Fibroblast of the aortic adventitia (primary cell): Measurements from ENCODE around the gene MKNK2. TPM values are rescaled to one million over a fixed set of nuclear protein-coding genes. Genes with fewer than 3 reads are reported as not detected.
"Not testable (repeated sequence)": the region's sequence is repeated elsewhere in the genome, so short reads cannot be mapped to it uniquely, and the experiment has no call there.

Experiments
- DNase-seq: peaks from one replicate; pipeline ENCODE4 v3.0.0-alpha.2; 2010; ENCODE audit warnings: low read depth
- H3K4me3 ChIP-seq: 2 replicates; pipeline ENCODE4 v1.5.1; 2011; ENCODE audit warnings: low read depth, mild to moderate bottlenecking, control low read depth, low read length, moderate library complexity
- CTCF ChIP-seq: IDR thresholded peaks from 2 replicates; pipeline ENCODE4 v1.5.1; 2011; ENCODE audit warnings: mild to moderate bottlenecking, low read length, control low read depth, inconsistent platforms; ENCODE audit not compliant: insufficient read depth
- total RNA-seq: library from RNA; depleted of rRNA; stranded (reverse); fragments of >200 nt; gene quantifications from 2 replicates; pipeline ENCODE4 v1.2.3, GENCODE V29; 2012; ENCODE audit warnings: low replicate concordance

The MKNK2 gene
- total RNA-seq, 1 donor = 84.3 TPM

GRCh38 chr19:2096480-2097202, 45.6 kb upstream of the MKNK2 start, which contains the start of gene IZUMO4:
Gene IZUMO4 (plus strand): TSS chr19:2096915. CDS start chr19:2096946, 31 bp downstream.
- TF ChIP-seq CTCF = peak; percentile 41
- peak within 1 kb of the TSS; percentile 78 for H3K4me3 ChIP-seq
- peak; percentile 97 for DNase-seq

GRCh38 chr19:2096034-2096479, 45.0 kb upstream of the MKNK2 start, which contains the start of gene MOB3A:
Gene MOB3A (minus strand): TSS chr19:2096326. CDS start chr19:2078560, 17,766 bp downstream.
- peak; percentile 46 for TF ChIP-seq CTCF
- peak; percentile 94 for DNase-seq

GRCh38 chr19:2091926-2092525, 41.0 kb upstream of the MKNK2 start:
- not testable (repeated sequence) for H3K4me3 ChIP-seq, DNase-seq

More at GRCh38 chr19:2096034-2096479, 45.0 kb upstream of the MKNK2 start, which contains the start of gene MOB3A:
- peak within 1 kb of the TSS; percentile 78 for H3K4me3 ChIP-seq

GRCh38 chr19:2089727-2090053, 38.6 kb upstream of the MKNK2 start:
- DNase-seq = no peak
- no peak overlapping the region for H3K4me3 ChIP-seq
- no peak for TF ChIP-seq CTCF

- no peak for TF ChIP-seq CTCF
- H3K4me3 ChIP-seq = no peak overlapping the region
- DNase-seq = no peak
These were observed 38.1 kb upstream of the MKNK2 start for GRCh38 chr19:2089001-2089711.

GRCh38 chr19:2087621-2088100, 36.6 kb upstream of the MKNK2 start:
- TF ChIP-seq CTCF = no peak
- no peak overlapping the region for H3K4me3 ChIP-seq
- DNase-seq = no peak

GRCh38 chr19:2086695-2087620, 35.9 kb upstream of the MKNK2 start:
- not testable (repeated sequence) for H3K4me3 ChIP-seq
- DNase-seq = peak; percentile 22
